GM23338 (cell line): ENCODE measurements around the gene SLC37A1. TPM values are rescaled to one million over a fixed set of nuclear protein-coding genes. Genes with fewer than 3 reads are reported as not detected.

Source experiments
- ATAC-seq: fragments of 200-7000 bp; cut with Tn5 transposase; 3 replicates; pipeline ENCODE4 v1.9.1; 2020
- DNase-seq: peaks from one replicate; pipeline ENCODE4 v3.0.0-alpha.2; 2015; ENCODE audit warnings: low spot score
- H2AFZ ChIP-seq: fragments of 200-600 bp; sonication (generic); 2 replicates; pipeline ENCODE4 v1.8.0; 2016; ENCODE audit warnings: antibody characterized with exemption, mild to moderate bottlenecking, moderate library complexity
- H3F3A ChIP-seq: fragments of 200-600 bp; sonication (generic); replicated peaks from 2 replicates; pipeline ENCODE4 v1.8.0; 2017; ENCODE audit warnings: antibody characterized with exemption, mixed run types, low read depth
- H3K27ac ChIP-seq: fragments of 200-600 bp; sonication (generic); 2 replicates; pipeline ENCODE4 v1.6.1; 2016; ENCODE audit warnings: low read depth
- H3K27me3 ChIP-seq: fragments of 200-600 bp; sonication (generic); 2 replicates; pipeline ENCODE4 v1.8.0; 2016; ENCODE audit warnings: mild to moderate bottlenecking, mixed run types, moderate library complexity; ENCODE audit not compliant: insufficient read depth
- H3K36me3 ChIP-seq: fragments of 200-600 bp; sonication (generic); 2 replicates; pipeline ENCODE4 v1.8.0; 2016; ENCODE audit warnings: mild to moderate bottlenecking; ENCODE audit not compliant: insufficient read depth
- H3K4me1 ChIP-seq: fragments of 200-600 bp; sonication (generic); 2 replicates; pipeline ENCODE4 v1.8.0; 2016; ENCODE audit warnings: mild to moderate bottlenecking, moderate library complexity; ENCODE audit not compliant: insufficient read depth
- H3K4me2 ChIP-seq: fragments of 200-600 bp; sonication (generic); 2 replicates; pipeline ENCODE4 v1.7.1; 2017; ENCODE audit warnings: mixed run types
- H3K4me3 ChIP-seq: fragments of 200-600 bp; sonication (generic); 2 replicates; pipeline ENCODE4 v1.6.1; 2016; ENCODE audit warnings: mixed run types
- H3K79me2 ChIP-seq: fragments of 200-600 bp; sonication (generic); replicated peaks from 2 replicates; pipeline ENCODE4 v1.8.0; 2017; ENCODE audit warnings: mild to moderate bottlenecking; ENCODE audit not compliant: insufficient read depth
- H3K9me2 ChIP-seq: fragments of 200-600 bp; sonication (generic); 2 replicates; pipeline ENCODE4 v1.8.0; 2017; ENCODE audit not compliant: insufficient read depth
- H4K20me1 ChIP-seq: fragments of 200-600 bp; sonication (generic); replicated peaks from 2 replicates; pipeline ENCODE4 v1.8.0; 2017; ENCODE audit warnings: mild to moderate bottlenecking; ENCODE audit not compliant: insufficient read depth
- H3K27ac Mint-ChIP-seq: 2 replicates; pipeline ENCODE4 v1.8.0; 2020; ENCODE audit warnings: inconsistent platforms, mild to moderate bottlenecking, moderate library complexity, mixed read lengths
- H3K27me3 Mint-ChIP-seq: 3 replicates; pipeline ENCODE4 v1.8.0; 2022; ENCODE audit warnings: low read depth, mild to moderate bottlenecking, moderate library complexity, mixed read lengths, inconsistent platforms; ENCODE audit not compliant: insufficient read depth, poor library complexity
- H3K36me3 Mint-ChIP-seq: 3 replicates; pipeline ENCODE4 v1.8.0; 2021; ENCODE audit warnings: low read depth, mild to moderate bottlenecking, inconsistent platforms, moderate library complexity, mixed read lengths
- H3K4me1 Mint-ChIP-seq: 3 replicates; pipeline ENCODE4 v1.8.0; 2020; ENCODE audit warnings: mild to moderate bottlenecking, inconsistent platforms, mixed read lengths
- H3K4me3 Mint-ChIP-seq: 3 replicates; pipeline ENCODE4 v1.8.0; 2021; ENCODE audit warnings: moderate library complexity, mild to moderate bottlenecking, inconsistent platforms, mixed read lengths
- H3K9me3 Mint-ChIP-seq: 3 replicates; pipeline ENCODE4 v1.8.0; 2020; ENCODE audit warnings: moderate library complexity, mild to moderate bottlenecking, inconsistent platforms, mixed read lengths
- EZH2 ChIP-seq: fragments of 200-600 bp; sonication (generic); IDR thresholded peaks from one replicate; pipeline ENCODE4 v1.8.0; 2017; ENCODE audit warnings: antibody characterized with exemption, mild to moderate bottlenecking, low read depth; ENCODE audit not compliant: unreplicated experiment
- JUNB ChIP-seq: IDR thresholded peaks from one replicate; pipeline ENCODE4 v1.6.1; 2016; ENCODE audit warnings: antibody characterized with exemption; ENCODE audit not compliant: unreplicated experiment
- NANOG ChIP-seq: IDR thresholded peaks from 2 replicates; pipeline ENCODE4 v1.6.1; 2016; ENCODE audit warnings: antibody characterized with exemption, borderline replicate concordance
- REST ChIP-seq: IDR thresholded peaks from one replicate; pipeline ENCODE4 v1.6.1; 2018; ENCODE audit warnings: antibody characterized with exemption; ENCODE audit not compliant: unreplicated experiment
- STAT1 ChIP-seq: IDR thresholded peaks from one replicate; pipeline ENCODE4 v1.6.1; 2016; ENCODE audit warnings: antibody characterized with exemption; ENCODE audit not compliant: unreplicated experiment
- ZNF331 ChIP-seq: fragments of 250-450 bp; sonication (Bioruptor Pico); IDR thresholded peaks from 2 replicates; pipeline ENCODE4 v1.5.0; 2020; ENCODE audit warnings: low read depth, mild to moderate bottlenecking, moderate library complexity
- ZNF462 ChIP-seq: fragments of 250-450 bp; sonication (Bioruptor Pico); IDR thresholded peaks from 2 replicates; pipeline ENCODE4 v1.5.0; 2020; ENCODE audit warnings: mild to moderate bottlenecking, moderate library complexity
- polyA plus RNA-seq: library from polyadenylated mRNA; unstranded; fragments of >200 nt; fragmentation: Nextera tagmentation; extraction: Ambion mirVana; gene quantifications from 2 replicates; pipeline ENCODE4 v1.2.1, GENCODE V29; 2016
- total RNA-seq: library from RNA; depleted of rRNA; stranded (reverse); fragments of >200 nt; shearing (Covaris generic); gene quantifications from 2 replicates; pipeline ENCODE4 v1.2.3, GENCODE V29; 2014
- TF ChIP-seq, protein P1 (sequence below): IDR thresholded peaks from 2 replicates; pipeline ENCODE4 v1.6.1; 2016; ENCODE audit warnings: antibody characterized with exemption
- TF ChIP-seq, protein P2 (sequence below), 2 experiments: fragments of 200-600 bp in 1 of 2; sonication (generic) in 1 of 2; conservative IDR thresholded peaks; 2 replicates each; pipeline versions ENCODE4 v1.5.1 to v1.6.1; 2016 to 2017; ENCODE audit warnings: antibody characterized with exemption in 2 of 2, low read depth in 2 of 2, mild to moderate bottlenecking in 2 of 2, moderate library complexity in 1 of 2

SLC37A1 gene
- total and polyA plus RNA-seq, 2 experiments from 2014 or later, result 14.0 to 30.3 TPM

DNA sequence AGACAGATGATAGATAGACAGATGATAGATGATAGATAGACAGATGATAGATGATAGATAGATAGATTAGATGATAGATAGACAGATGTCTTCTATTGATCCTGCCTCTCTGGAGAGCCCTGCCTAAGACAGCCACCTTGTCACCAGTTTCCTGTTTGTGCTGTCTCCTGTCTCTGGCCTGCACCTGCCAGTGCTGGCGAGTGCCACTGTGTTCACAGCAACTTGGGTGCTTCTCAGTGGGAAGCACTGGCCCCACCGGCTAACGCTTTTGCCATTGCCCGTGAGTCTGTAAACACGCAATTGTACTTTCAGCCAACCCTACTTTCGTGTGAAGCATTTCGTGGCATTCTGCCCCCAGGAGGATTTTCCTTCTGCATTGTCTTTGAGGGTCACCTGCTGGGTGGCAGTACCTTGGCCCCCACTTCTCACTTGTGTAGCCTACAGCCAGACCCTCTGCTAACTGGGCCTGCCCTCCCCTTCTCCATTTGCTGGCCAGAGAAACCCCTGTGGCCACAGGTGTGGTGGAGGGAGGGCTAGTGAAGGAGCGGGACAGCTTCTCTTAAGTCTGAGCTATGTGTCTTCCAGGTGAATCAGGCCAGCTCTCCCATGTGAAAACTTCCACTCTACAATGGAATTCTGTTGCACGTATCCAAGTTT is 116.4 kb downstream of the SLC37A1 start (continued):
- no peak for TF ChIP-seq JUNB
- no peak for TF ChIP-seq NANOG
- TF ChIP-seq, protein P1, sequence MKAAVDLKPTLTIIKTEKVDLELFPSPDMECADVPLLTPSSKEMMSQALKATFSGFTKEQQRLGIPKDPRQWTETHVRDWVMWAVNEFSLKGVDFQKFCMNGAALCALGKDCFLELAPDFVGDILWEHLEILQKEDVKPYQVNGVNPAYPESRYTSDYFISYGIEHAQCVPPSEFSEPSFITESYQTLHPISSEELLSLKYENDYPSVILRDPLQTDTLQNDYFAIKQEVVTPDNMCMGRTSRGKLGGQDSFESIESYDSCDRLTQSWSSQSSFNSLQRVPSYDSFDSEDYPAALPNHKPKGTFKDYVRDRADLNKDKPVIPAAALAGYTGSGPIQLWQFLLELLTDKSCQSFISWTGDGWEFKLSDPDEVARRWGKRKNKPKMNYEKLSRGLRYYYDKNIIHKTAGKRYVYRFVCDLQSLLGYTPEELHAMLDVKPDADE, result no peak

DNA sequence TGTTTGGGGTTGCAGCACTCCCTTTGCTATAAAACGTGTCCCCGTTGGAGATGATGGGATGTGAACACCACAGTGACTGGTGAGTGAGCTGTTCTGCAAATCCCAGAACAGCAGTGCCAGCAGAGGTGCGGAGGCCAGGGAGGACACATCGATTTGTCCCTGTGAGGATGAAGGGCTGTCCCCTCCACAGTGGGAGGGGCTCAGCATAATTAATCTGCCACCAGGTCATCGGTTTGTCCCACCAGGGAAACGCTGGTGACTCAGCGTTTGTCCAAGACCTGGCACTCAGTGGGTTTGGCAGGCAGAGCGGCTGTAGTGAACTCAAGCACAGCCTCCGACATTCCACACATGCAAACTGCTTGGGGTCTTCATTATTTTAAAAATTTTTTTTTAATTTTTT is 117.0 kb downstream of the SLC37A1 start:
- Mint-ChIP-seq H3K36me3 (no peaks in the 10 kb centered on the region), H3K27ac (no peak overlapping the region), H3K4me3 (no peak overlapping the region), H3K4me1 (peaks cover 2% of the 10 kb centered on the region; the same call in 2 of the 3 replicates), H3K27me3 (peaks cover 4% of the 10 kb centered on the region), H3K9me3 (no peaks in the 10 kb centered on the region)
- Histone ChIP-seq H3K4me1 (no peaks in the 10 kb centered on the region), H3K27ac (no peak overlapping the region), H3K27me3 (no peaks in the 10 kb centered on the region), H3K36me3 (no peaks in the 10 kb centered on the region), H3F3A (no peaks in the 10 kb centered on the region), H3K79me2 (no peaks in the 10 kb centered on the region), H2AFZ (no peak overlapping the region), H4K20me1 (no peaks in the 10 kb centered on the region), H3K4me3 (no peak overlapping the region), H3K4me2 (no peak overlapping the region), H3K9me2 (no peaks in the 10 kb centered on the region)
- ATAC-seq, result no peak
- no peak for DNase-seq
- no peak for TF ChIP-seq JUNB
- TF ChIP-seq, protein P2, sequence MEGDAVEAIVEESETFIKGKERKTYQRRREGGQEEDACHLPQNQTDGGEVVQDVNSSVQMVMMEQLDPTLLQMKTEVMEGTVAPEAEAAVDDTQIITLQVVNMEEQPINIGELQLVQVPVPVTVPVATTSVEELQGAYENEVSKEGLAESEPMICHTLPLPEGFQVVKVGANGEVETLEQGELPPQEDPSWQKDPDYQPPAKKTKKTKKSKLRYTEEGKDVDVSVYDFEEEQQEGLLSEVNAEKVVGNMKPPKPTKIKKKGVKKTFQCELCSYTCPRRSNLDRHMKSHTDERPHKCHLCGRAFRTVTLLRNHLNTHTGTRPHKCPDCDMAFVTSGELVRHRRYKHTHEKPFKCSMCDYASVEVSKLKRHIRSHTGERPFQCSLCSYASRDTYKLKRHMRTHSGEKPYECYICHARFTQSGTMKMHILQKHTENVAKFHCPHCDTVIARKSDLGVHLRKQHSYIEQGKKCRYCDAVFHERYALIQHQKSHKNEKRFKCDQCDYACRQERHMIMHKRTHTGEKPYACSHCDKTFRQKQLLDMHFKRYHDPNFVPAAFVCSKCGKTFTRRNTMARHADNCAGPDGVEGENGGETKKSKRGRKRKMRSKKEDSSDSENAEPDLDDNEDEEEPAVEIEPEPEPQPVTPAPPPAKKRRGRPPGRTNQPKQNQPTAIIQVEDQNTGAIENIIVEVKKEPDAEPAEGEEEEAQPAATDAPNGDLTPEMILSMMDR (conservative IDR thresholded peaks at IDR 0.05; ENCODE audit: low read depth in 2 of 2), result no peak
- no peak for TF ChIP-seq NANOG
- TF ChIP-seq ZNF331, result no peak
- no peak for TF ChIP-seq STAT1
- TF ChIP-seq, protein P1, result no peak
- TF ChIP-seq REST, result no peak
- TF ChIP-seq EZH2, result no peak
- TF ChIP-seq ZNF462 (CRISPR knock-in tag), result no peak
